ENCODE data around the gene MAD2L2.

MAD2L2 gene

GRCh38 chr1:11682799-11683198 lies 1.9 kb upstream of the MAD2L2 start:
- Histone ChIP-seq H3K4ac (ENCODE audit: low read length) (no peak overlapping the region), H3K27ac (replicated peaks; ENCODE audit: low read length) (no peak overlapping the region), H3K4me1 (ENCODE audit: control insufficient read depth in 2 of 2, insufficient read depth in 1 of 2, low read depth in 1 of 2, low read length in 2 of 2) (peaks cover 10 to 15% of the 10 kb centered on the region in 2 donors), H2AFZ (ENCODE audit: low read length) (no peak overlapping the region), H3K27me3 (ENCODE audit: control insufficient read depth in 3 of 3, insufficient read depth in 3 of 3, low read depth in 1 of 3, low read length in 3 of 3) (no peaks in the 10 kb centered on the region), H2BK12ac (ENCODE audit: low read length) (no peak overlapping the region), H3K36me3 (replicated peaks in 1 of 2; ENCODE audit: control insufficient read depth in 2 of 2, insufficient read depth in 2 of 2, low read length in 2 of 2) (peaks cover 0 to 30% of the 10 kb centered on the region in 2 donors), H4K8ac (ENCODE audit: low read depth, low read length) (no peak overlapping the region), H3K18ac (ENCODE audit: low read length) (peak overlapping the region; percentile 20), H3K79me1 (ENCODE audit: low read depth, low read length) (peaks cover 6% of the 10 kb centered on the region), H3K4me3 (ENCODE audit: low read length in 2 of 2) (no peak overlapping the region), H4K91ac (ENCODE audit: low read depth, low read length, poor library complexity) (no peak overlapping the region), H2AK5ac (ENCODE audit: low read depth, low read length) (no peak overlapping the region), H3K9me3 (replicated peaks in 1 of 2; ENCODE audit: control insufficient read depth in 2 of 2, insufficient read depth in 1 of 2, low read depth in 1 of 2, low read length in 2 of 2) (no peaks in the 10 kb centered on the region), H3K4me2 (ENCODE audit: insufficient read depth, low read length, poor library complexity, severe bottlenecking) (no peak overlapping the region), H3K14ac (ENCODE audit: low read length) (no peak overlapping the region), H3K23ac (ENCODE audit: low read depth, low read length, poor library complexity) (no peak overlapping the region), H2BK15ac (ENCODE audit: low read length) (no peak overlapping the region), H2BK120ac (ENCODE audit: low read depth, low read length) (no peak overlapping the region), H3K9ac (ENCODE audit: low read depth, low read length, poor library complexity) (no peak overlapping the region), H2BK5ac (ENCODE audit: low read length) (no peak overlapping the region)
- WGBS, 2 donors (ENCODE audit: extremely low coverage in 2 of 2, insufficient read length in 2 of 2, insufficient replicate concordance in 1 of 2): no CpG with 5 or more reads among the region's 1 CpG
- DNase-seq (ENCODE audit: low spot score): no peak

- Histone ChIP-seq H4K91ac (ENCODE audit: low read depth, low read length, poor library complexity) (no peak overlapping the region), H3K23ac (ENCODE audit: low read depth, low read length, poor library complexity) (no peak overlapping the region)
Measured at GRCh38 chr1:11682287-11682771, 1.4 kb upstream of the MAD2L2 start.

GRCh38 chr1:11680270-11681070 lies 478 bp downstream of the MAD2L2 start:
- Histone ChIP-seq H4K8ac (ENCODE audit: low read depth, low read length) (peak overlapping the region; percentile 31), H3K9ac (ENCODE audit: low read depth, low read length, poor library complexity) (peak overlapping the region; percentile 95), H3K23ac (ENCODE audit: low read depth, low read length, poor library complexity) (peak overlapping the region; percentile 97), H3K14ac (ENCODE audit: low read length) (peak overlapping the region; percentile 65), H3K27ac (replicated peaks; ENCODE audit: low read length) (peak overlapping the region; percentile 68), H2AFZ (ENCODE audit: low read length) (peak overlapping the region; percentile 86), H3K27me3 (ENCODE audit: control insufficient read depth in 3 of 3, insufficient read depth in 3 of 3, low read depth in 1 of 3, low read length in 3 of 3) (no peaks in the 10 kb centered on the region), H3K4me2 (ENCODE audit: insufficient read depth, low read length, poor library complexity, severe bottlenecking) (peak overlapping the region; percentile 97), H3K36me3 (replicated peaks in 1 of 2; ENCODE audit: control insufficient read depth in 2 of 2, insufficient read depth in 2 of 2, low read length in 2 of 2) (peaks cover 18 to 47% of the 10 kb centered on the region in 2 donors), H2BK120ac (ENCODE audit: low read depth, low read length) (no peak overlapping the region), H3K18ac (ENCODE audit: low read length) (peak overlapping the region; percentile 96), H4K91ac (ENCODE audit: low read depth, low read length, poor library complexity) (peak overlapping the region; percentile 43), H2BK5ac (ENCODE audit: low read length) (peak overlapping the region; percentile 68), H3K4me1 (ENCODE audit: control insufficient read depth in 2 of 2, insufficient read depth in 1 of 2, low read depth in 1 of 2, low read length in 2 of 2) (peaks cover 10 to 15% of the 10 kb centered on the region in 2 donors), H2AK5ac (ENCODE audit: low read depth, low read length) (peak overlapping the region; percentile 74), H2BK15ac (ENCODE audit: low read length) (peak overlapping the region; percentile 60), H3K9me3 (replicated peaks in 1 of 2; ENCODE audit: control insufficient read depth in 2 of 2, insufficient read depth in 1 of 2, low read depth in 1 of 2, low read length in 2 of 2) (no peaks in the 10 kb centered on the region), H3K4ac (ENCODE audit: low read length) (peak overlapping the region; percentile 58), H3K79me1 (ENCODE audit: low read depth, low read length) (peaks cover 6% of the 10 kb centered on the region), H3K4me3 (ENCODE audit: low read length in 2 of 2) (peak overlapping the region; percentile 96 to 97), H2BK12ac (ENCODE audit: low read length) (no peak overlapping the region)
- WGBS, 2 donors (ENCODE audit: extremely low coverage in 2 of 2, insufficient read length in 2 of 2, insufficient replicate concordance in 1 of 2): no CpG with 5 or more reads among the region's 65 CpGs
- DNase-seq (ENCODE audit: low spot score): no peak

More at GRCh38 chr1:11682287-11682771, 1.4 kb upstream of the MAD2L2 start:
- peaks cover 3 to 31% of the 10 kb centered on the region in 2 donors for H3K36me3 ChIP-seq (replicated peaks in 1 of 2; ENCODE audit: control insufficient read depth in 2 of 2, insufficient read depth in 2 of 2, low read length in 2 of 2)
- no CpG with 5 or more reads among the region's 7 CpGs for WGBS, 2 donors (ENCODE audit: extremely low coverage in 2 of 2, insufficient read length in 2 of 2, insufficient replicate concordance in 1 of 2)
- no peak overlapping the region for H3K14ac ChIP-seq (ENCODE audit: low read length)
- no peak overlapping the region for H2AFZ ChIP-seq (ENCODE audit: low read length)
- H3K9ac ChIP-seq (ENCODE audit: low read depth, low read length, poor library complexity): no peak overlapping the region
- no peak overlapping the region for H2AK5ac ChIP-seq (ENCODE audit: low read depth, low read length)
- H3K27me3 ChIP-seq (ENCODE audit: control insufficient read depth in 3 of 3, insufficient read depth in 3 of 3, low read depth in 1 of 3, low read length in 3 of 3): no peaks in the 10 kb centered on the region
- peaks cover 6% of the 10 kb centered on the region for H3K79me1 ChIP-seq (ENCODE audit: low read depth, low read length)
- peak overlapping the region in 1 of 2 donors; percentile 97 for H3K4me3 ChIP-seq (ENCODE audit: low read length in 2 of 2)
- H4K8ac ChIP-seq (ENCODE audit: low read depth, low read length): no peak overlapping the region
- H2BK5ac ChIP-seq (ENCODE audit: low read length): no peak overlapping the region
- H3K9me3 ChIP-seq (replicated peaks in 1 of 2; ENCODE audit: control insufficient read depth in 2 of 2, insufficient read depth in 1 of 2, low read depth in 1 of 2, low read length in 2 of 2): no peaks in the 10 kb centered on the region
- H3K27ac ChIP-seq (replicated peaks; ENCODE audit: low read length): no peak overlapping the region
- H3K4ac ChIP-seq (ENCODE audit: low read length): no peak overlapping the region
- H3K18ac ChIP-seq (ENCODE audit: low read length): no peak overlapping the region
- no peak overlapping the region for H3K4me2 ChIP-seq (ENCODE audit: insufficient read depth, low read length, poor library complexity, severe bottlenecking)
- no peak overlapping the region for H2BK15ac ChIP-seq (ENCODE audit: low read length)
- H3K4me1 ChIP-seq (ENCODE audit: control insufficient read depth in 2 of 2, insufficient read depth in 1 of 2, low read depth in 1 of 2, low read length in 2 of 2): peaks cover 10 to 15% of the 10 kb centered on the region in 2 donors
- H2BK12ac ChIP-seq (ENCODE audit: low read length): no peak overlapping the region
- no peak for DNase-seq (ENCODE audit: low spot score)
- no peak overlapping the region for H2BK120ac ChIP-seq (ENCODE audit: low read depth, low read length)

- Histone ChIP-seq H3K4me3 (ENCODE audit: low read length in 2 of 2) (no peak overlapping the region), H3K4me2 (ENCODE audit: insufficient read depth, low read length, poor library complexity, severe bottlenecking) (no peak overlapping the region), H2BK120ac (ENCODE audit: low read depth, low read length) (no peak overlapping the region), H2BK12ac (ENCODE audit: low read length) (no peak overlapping the region), H3K4ac (ENCODE audit: low read length) (no peak overlapping the region), H2AK5ac (ENCODE audit: low read depth, low read length) (no peak overlapping the region), H3K9me3 (replicated peaks in 1 of 2; ENCODE audit: control insufficient read depth in 2 of 2, insufficient read depth in 1 of 2, low read depth in 1 of 2, low read length in 2 of 2) (no peaks in the 10 kb centered on the region), H4K8ac (ENCODE audit: low read depth, low read length) (no peak overlapping the region), H3K36me3 (replicated peaks in 1 of 2; ENCODE audit: control insufficient read depth in 2 of 2, insufficient read depth in 2 of 2, low read length in 2 of 2) (peaks cover 34 to 61% of the 10 kb centered on the region in 2 donors), H3K14ac (ENCODE audit: low read length) (no peak overlapping the region), H3K23ac (ENCODE audit: low read depth, low read length, poor library complexity) (no peak overlapping the region), H3K79me1 (ENCODE audit: low read depth, low read length) (peaks cover 6% of the 10 kb centered on the region), H3K9ac (ENCODE audit: low read depth, low read length, poor library complexity) (no peak overlapping the region), H3K27ac (replicated peaks; ENCODE audit: low read length) (no peak overlapping the region), H2BK15ac (ENCODE audit: low read length) (no peak overlapping the region), H2AFZ (ENCODE audit: low read length) (no peak overlapping the region), H3K4me1 (ENCODE audit: control insufficient read depth in 2 of 2, insufficient read depth in 1 of 2, low read depth in 1 of 2, low read length in 2 of 2) (peaks cover 10 to 15% of the 10 kb centered on the region in 2 donors), H3K27me3 (ENCODE audit: control insufficient read depth in 3 of 3, insufficient read depth in 3 of 3, low read depth in 1 of 3, low read length in 3 of 3) (no peaks in the 10 kb centered on the region), H4K91ac (ENCODE audit: low read depth, low read length, poor library complexity) (no peak overlapping the region), H2BK5ac (ENCODE audit: low read length) (no peak overlapping the region), H3K18ac (ENCODE audit: low read length) (no peak overlapping the region)
- no peak for DNase-seq (ENCODE audit: low spot score)
- no CpG with 5 or more reads among the region's 2 CpGs for WGBS, 2 donors (ENCODE audit: extremely low coverage in 2 of 2, insufficient read length in 2 of 2, insufficient replicate concordance in 1 of 2)
Measured at GRCh38 chr1:11678442-11678841, 2.5 kb downstream of the MAD2L2 start.

Measured in neuronal stem cell (in vitro differentiated cells).